GM19372 (cell line): ENCODE measurements around the gene DACT2.
"Not testable (repeated sequence)": the region's sequence is repeated elsewhere in the genome, so short reads cannot be mapped to it uniquely, and the experiment has no call there.

ENCODE experiments used
- ATAC-seq: cut with Tn5 transposase; IDR thresholded peaks from one replicate; pipeline ENCODE4 v1.9.1; 2021; ENCODE audit warnings: mild to moderate bottlenecking, low read depth, moderate library complexity; ENCODE audit not compliant: unreplicated experiment

The DACT2 gene

GRCh38 chr6:168305096-168305749, 14.4 kb downstream of the DACT2 start:
- no peak for ATAC-seq

DNA sequence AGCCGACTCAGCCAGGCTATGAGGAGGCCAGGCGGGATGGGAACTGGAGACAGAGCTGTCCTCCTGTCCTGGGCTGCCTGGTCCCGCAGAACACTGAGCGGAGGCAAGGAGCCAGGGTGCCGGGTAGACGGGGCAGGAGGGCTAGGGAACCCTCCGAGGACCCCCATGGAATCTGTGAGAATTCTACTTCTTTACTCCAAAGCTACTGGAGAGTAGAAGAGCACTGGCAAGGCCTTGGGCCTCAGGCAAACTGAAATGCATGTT, 14.9 kb downstream of the DACT2 start:
- no peak for ATAC-seq

DNA sequence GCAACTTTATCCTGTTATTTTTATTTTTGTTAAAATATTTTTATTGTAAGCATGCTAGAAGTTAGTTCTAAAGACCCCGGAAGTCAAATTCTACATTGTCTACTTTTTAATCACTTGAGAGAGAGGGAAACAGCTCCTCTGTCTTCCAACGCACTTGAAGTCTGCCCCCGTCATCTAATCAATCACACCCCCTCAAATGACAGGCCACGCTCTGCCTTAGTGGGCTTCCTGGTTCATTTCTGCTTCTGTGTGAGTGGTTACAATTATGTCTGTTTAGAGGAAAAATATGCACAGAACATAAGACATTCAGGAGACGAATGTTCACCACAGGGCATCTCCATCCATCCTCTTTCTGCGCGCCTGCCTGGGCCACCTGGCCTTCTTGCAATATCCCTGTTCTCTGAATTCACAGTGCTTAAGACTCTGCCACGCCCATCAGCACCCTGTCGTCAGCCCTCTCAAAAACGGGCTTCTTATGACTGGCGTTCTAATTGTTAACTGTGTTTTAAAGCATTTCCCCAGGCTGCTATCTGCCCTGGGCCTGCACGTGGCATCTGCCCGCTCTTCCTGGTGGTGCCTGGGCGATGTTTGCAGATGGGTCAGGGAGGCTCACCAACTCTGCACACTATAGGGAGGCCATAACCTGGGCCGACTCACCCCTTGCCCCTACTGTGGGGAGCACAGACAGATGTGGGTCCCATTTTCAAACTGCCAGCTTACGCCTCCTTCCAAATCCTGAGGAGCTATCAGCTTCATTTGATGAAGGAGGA, 15.4 kb downstream of the DACT2 start:
- no peak for ATAC-seq

DNA sequence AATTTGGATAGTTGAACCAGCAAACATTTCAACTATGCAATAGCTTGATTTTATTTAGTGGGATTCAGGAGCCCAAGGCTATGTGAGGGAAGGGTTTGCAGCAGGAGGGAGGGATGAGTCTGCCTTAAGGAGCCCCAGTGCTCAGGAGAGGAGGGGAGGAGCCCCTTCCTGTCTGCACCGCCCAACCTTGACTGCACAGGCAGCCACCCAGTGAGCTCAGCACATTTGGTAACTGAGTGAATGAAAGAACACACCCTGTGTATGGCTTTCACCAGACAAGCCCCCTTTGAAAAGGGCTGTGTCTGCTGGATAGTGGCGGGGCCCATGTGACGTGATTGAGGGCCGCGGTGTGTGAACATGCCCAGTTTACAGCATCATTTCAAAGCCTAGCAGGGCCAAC, 17.0 kb downstream of the DACT2 start:
- ATAC-seq, result no peak

DNA sequence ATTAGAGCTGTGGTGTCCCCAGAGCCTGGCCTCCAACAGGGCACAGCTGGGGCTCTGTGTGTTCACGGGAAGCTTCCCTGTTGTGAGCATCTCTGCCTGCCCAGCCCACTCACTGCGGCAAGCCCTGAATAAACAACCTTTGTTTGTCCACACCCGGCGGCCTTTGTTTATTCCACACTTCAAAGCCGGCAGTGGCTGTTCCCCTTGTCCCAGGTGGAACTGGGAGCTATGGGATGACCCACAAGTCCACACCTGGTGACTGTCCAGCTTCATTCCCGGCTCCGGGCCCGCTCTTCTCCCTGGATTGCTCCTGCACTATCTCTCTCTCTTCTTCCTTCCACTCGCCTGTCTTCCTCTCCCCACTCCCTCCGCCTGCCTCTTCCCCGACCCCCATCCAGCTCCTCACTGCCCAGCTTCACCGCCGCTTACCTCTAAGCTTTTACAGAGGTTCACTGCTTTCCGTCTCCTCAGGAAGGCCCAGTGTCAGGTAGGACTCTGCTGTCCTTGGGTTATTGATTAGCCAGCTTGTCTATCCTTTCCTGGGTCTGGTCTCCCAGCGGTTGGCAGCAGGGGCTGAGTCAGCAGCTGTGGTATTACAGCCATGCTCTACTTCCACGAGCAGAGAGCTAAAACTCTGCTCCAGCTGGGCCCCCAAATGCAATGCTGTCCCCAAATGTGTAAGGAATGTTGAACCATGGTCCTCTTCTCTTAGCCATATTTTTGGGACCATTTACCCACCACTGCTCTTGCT, 17.8 kb downstream of the DACT2 start:
- no peak for ATAC-seq

DNA sequence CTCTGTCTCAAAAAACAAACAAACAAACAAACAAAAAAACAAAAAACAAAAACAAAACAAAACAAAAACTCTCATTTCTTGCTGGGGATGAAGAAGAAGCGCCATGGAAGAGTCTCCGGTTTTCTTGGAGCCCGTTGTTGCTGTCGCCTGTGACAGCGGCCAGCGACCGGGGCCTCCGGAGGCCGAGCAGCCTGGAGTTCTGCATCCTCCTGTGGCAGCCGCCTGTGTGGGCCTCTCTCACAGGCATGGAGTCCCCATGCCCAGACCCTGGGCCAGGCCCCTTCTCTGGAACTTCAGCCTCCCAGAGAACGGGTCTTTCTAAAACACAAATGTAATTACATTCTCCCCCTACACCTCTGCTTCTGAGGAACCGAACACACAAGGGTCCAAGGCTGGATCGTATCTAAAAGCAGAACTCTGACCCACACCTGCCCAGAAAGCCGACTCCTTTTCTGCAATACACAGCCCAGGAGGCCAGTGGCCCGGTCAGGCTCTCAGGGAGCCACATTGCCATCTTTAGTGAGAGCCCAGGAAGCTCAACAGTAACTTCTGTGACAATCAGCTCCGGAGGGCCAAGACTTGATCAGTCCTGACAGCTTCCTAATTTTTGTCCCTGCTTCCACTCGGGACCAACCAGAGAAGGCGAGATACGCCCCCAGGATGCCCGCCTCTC, 18.5 kb downstream of the DACT2 start:
- ATAC-seq, result no peak

GRCh38 chr6:168299541-168300511, 19.8 kb downstream of the DACT2 start:
- no peak for ATAC-seq

GRCh38 chr6:168297643-168298042, 21.9 kb downstream of the DACT2 start:
- no peak for ATAC-seq

DNA sequence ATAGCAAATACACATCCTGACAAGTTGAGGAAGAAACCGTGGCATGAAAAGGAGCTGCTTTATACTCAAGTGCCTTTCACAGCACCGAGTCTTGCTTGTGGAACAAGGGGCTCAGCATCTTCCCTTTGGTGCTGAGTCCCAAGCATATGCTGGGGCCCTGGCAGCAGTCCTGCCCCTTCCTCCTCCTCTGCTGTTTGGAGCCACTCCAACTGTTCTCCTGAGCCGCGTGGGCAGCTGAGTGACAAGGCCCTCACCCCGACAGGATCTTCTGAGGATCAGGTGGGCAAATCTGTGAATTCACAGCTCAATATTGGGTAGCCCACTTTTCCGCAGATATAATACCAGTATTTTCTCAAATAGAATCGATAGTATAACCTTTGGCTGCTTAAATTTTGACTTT, 24.7 kb downstream of the DACT2 start:
- no peak for ATAC-seq

GRCh38 chr6:168293636-168294530, 25.7 kb downstream of the DACT2 start:
- no peak for ATAC-seq

GRCh38 chr6:168292826-168293225, 26.8 kb downstream of the DACT2 start:
- ATAC-seq, result no peak

DNA sequence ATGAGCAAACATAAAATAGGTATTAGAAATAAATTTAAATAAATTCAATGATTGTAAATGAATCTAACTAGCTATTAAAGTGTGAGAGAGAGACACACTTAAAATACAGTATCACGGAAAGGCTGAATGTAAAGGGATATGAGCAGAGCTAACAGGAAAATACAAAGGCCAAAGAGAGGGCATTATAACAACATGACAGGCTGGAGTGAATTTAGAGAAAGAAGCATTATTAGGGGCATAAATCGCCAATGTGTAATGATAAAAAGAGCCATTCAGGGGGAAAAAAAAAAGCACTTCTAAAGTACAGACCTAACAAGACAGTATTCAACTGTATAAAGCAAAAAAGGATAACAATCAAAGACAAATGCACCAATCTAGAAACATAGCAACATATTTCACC, 28.1 kb downstream of the DACT2 start:
- no peak for ATAC-seq

GRCh38 chr6:168290095-168290494, 29.5 kb downstream of the DACT2 start:
- no peak for ATAC-seq

GRCh38 chr6:168289571-168289962, 30.0 kb downstream of the DACT2 start:
- no peak for ATAC-seq

- ATAC-seq, result no peak
Observed at GRCh38 chr6:168288781-168289570, 30.6 kb downstream of the DACT2 start.

GRCh38 chr6:168287460-168287859, 32.1 kb downstream of the DACT2 start:
- ATAC-seq, result not testable (repeated sequence)

DNA sequence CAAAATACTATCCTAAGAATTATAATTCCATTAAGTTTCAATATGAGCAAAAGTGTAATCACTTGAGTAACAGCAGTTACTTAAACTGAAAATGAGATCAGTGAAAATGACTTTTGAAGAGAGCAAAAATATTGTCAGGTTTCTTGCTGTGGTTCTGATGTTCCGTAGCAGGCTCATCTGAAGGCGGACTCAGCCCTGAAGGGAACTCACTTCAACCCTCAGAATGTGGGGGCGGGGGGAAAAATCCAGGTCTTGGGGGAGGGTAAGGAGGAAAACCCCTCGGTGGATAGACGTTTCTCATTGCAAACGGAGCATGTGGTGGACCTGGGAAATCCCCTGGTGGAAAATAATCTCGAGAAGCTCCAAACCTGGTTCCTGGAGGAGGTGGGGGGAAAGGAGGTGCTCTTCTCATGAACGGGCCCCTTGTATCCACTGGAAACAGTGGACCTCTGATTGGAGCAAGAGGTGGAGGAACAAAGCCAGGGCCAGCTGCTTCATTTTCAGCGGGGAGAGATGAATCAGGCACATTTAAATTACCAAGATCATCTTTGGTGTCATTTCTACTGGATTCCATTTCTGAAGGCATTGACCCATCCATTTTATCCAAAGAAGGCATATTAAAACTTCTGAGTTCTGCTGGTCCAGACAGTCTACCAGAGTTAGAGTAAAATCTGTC, 32.7 kb downstream of the DACT2 start:
- ATAC-seq, result not testable (repeated sequence)

- ATAC-seq, result no peak
Observed at GRCh38 chr6:168286116-168286515, 33.5 kb downstream of the DACT2 start.
